SU-DHL-6 (cell line): ENCODE measurements around the gene STARD10.

Source experiments
- H2AFZ ChIP-seq: fragments of 200-600 bp; sonication (generic); 2 replicates; pipeline ENCODE4 v1.6.1; 2014; ENCODE audit warnings: low read depth, mild to moderate bottlenecking, moderate library complexity, mixed read lengths, antibody characterized with exemption, low read length; ENCODE audit not compliant: severe bottlenecking
- H3F3A ChIP-seq: fragments of 200-600 bp; shearing (Covaris generic); 2 replicates; pipeline ENCODE4 v1.6.0; 2016; ENCODE audit warnings: antibody characterized with exemption, mild to moderate bottlenecking; ENCODE audit not compliant: insufficient read depth
- H3K27ac ChIP-seq: fragments of 200-600 bp; sonication (generic); 2 replicates; pipeline ENCODE4 v1.5.1; 2016; ENCODE audit warnings: low read depth, mild to moderate bottlenecking, low read length, moderate library complexity, mixed read lengths
- H3K27me3 ChIP-seq: fragments of 200-600 bp; sonication (generic), shearing (Covaris generic); 2 replicates; pipeline ENCODE4 v1.6.0; 2014; ENCODE audit warnings: mild to moderate bottlenecking, low read length
- H3K36me3 ChIP-seq: fragments of 200-600 bp; sonication (generic); 2 replicates; pipeline ENCODE4 v1.6.1; 2014; ENCODE audit warnings: mild to moderate bottlenecking, low read length, mixed read lengths
- H3K4me2 ChIP-seq: fragments of 300-600, 200-600 bp; shearing (Covaris generic), sonication (generic); 2 replicates; pipeline ENCODE4 v1.6.0; 2014; ENCODE audit warnings: low read length, low read depth, mild to moderate bottlenecking; ENCODE audit not compliant: poor library complexity, severe bottlenecking
- H3K4me3 ChIP-seq: fragments of 200-600 bp; sonication (generic); 2 replicates; pipeline ENCODE4 v1.5.1; 2014; ENCODE audit warnings: antibody characterized with exemption, low read length, mild to moderate bottlenecking, mixed read lengths; ENCODE audit not compliant: insufficient read depth, poor library complexity, severe bottlenecking
- H3K79me2 ChIP-seq: fragments of 200-600 bp; sonication (generic); 2 replicates; pipeline ENCODE4 v1.6.1; 2014; ENCODE audit warnings: mild to moderate bottlenecking, low read length, moderate library complexity; ENCODE audit not compliant: insufficient read depth
- H3K9ac ChIP-seq: fragments of 200-600 bp; sonication (generic); 2 replicates; pipeline ENCODE4 v1.7.0; 2014; ENCODE audit warnings: mild to moderate bottlenecking, low read length
- H3K9me2 ChIP-seq: fragments of 200-600 bp; sonication (generic); replicated peaks from 2 replicates; pipeline ENCODE4 v1.6.1; 2014; ENCODE audit warnings: low read length; ENCODE audit not compliant: insufficient read depth
- H3K9me3 ChIP-seq: fragments of 200-600 bp; sonication (generic); 2 replicates; pipeline ENCODE4 v1.6.1; 2014; ENCODE audit warnings: low read length, mixed read lengths; ENCODE audit not compliant: insufficient read depth
- H4K20me1 ChIP-seq: fragments of 200-600 bp; sonication (generic); 2 replicates; pipeline ENCODE4 v1.6.1; 2014; ENCODE audit warnings: low read depth, mild to moderate bottlenecking, antibody characterized with exemption, low read length, moderate library complexity, mixed read lengths
- CTCF ChIP-seq: fragments of 200-600 bp; sonication (generic); IDR thresholded peaks from one replicate; pipeline ENCODE4 v1.5.1; 2017; ENCODE audit warnings: antibody characterized with exemption, mild to moderate bottlenecking, low read length, moderate library complexity; ENCODE audit not compliant: insufficient read depth, poor library complexity, severe bottlenecking
- EZH2phosphoT487 ChIP-seq: fragments of 200-600 bp; sonication (generic), shearing (Covaris generic); conservative IDR thresholded peaks from 2 replicates; pipeline ENCODE4 v1.6.1; 2018; ENCODE audit warnings: mild to moderate bottlenecking, antibody characterized with exemption, low read length, moderate library complexity, mixed read lengths

STARD10 gene

GRCh38 chr11:72821920-72822799 lies 28.3 kb upstream of the STARD10 start:
- no peaks in the 10 kb centered on the region for H3K9me2 ChIP-seq
- H3K9ac ChIP-seq = peak overlapping the region; percentile 65
- no peaks in the 10 kb centered on the region for H3K79me2 ChIP-seq
- H2AFZ ChIP-seq = peak overlapping the region; percentile 69
- H3K36me3 ChIP-seq = no peaks in the 10 kb centered on the region
- H3K9me3 ChIP-seq = no peaks in the 10 kb centered on the region
- H3K4me2 ChIP-seq = peak overlapping the region; percentile 75
- H3F3A ChIP-seq = peaks cover 34% of the 10 kb centered on the region
- H3K27ac ChIP-seq = peak overlapping the region; percentile 86
- no peaks in the 10 kb centered on the region for H3K27me3 ChIP-seq
- H3K4me3 ChIP-seq = peak overlapping the region; percentile 48
- TF ChIP-seq CTCF = no peak
- TF ChIP-seq EZH2phosphoT487 = no peak
- no peaks in the 10 kb centered on the region for H4K20me1 ChIP-seq

DNA sequence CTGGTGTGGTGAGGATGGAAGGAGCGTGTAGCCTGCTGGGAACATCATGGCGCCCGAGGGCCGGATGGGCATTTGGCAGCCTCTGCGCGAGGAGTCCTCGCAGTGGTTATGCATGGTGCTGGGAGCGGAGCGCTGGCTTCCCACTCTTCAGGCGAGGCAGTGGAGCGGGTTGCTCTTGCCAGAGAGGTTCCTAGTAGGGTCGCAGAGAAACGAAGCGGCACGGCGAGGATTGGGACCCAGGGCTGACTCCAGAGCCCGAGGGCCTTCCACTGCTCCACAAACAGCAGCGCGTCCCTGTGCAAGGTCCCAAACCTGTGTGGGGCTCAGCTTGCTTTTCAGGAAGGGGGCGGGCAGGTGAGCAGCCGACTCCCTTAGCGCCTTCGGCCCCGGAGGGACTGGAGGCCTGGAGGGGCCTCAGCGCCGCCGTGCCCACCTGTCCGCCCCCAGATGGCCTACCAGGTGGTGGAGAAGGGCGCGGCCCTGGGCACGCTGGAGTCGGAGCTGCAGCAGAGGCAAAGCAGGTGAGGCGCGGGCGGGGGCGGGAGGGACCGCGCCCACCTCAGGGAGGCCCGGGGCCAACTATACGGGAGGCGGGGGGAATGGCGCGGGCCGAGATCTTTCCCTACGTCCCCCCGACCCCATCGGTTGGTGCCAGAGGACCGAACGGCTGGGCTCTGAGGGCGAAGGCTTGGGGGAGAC lies 27.5 kb upstream of the STARD10 start:
- Histone ChIP-seq H3K9me3 (no peaks in the 10 kb centered on the region), H3K4me2 (peak overlapping the region; percentile 71), H2AFZ (peak overlapping the region; percentile 69), H4K20me1 (no peaks in the 10 kb centered on the region), H3K79me2 (no peaks in the 10 kb centered on the region), H3K9ac (peak overlapping the region; percentile 65), H3K4me3 (peak overlapping the region; percentile 48), H3K27me3 (no peaks in the 10 kb centered on the region), H3K36me3 (no peaks in the 10 kb centered on the region), H3F3A (peaks cover 33% of the 10 kb centered on the region), H3K27ac (peak overlapping the region; percentile 66), H3K9me2 (no peaks in the 10 kb centered on the region)
- TF ChIP-seq EZH2phosphoT487 (no peak), CTCF (no peak)

GRCh38 chr11:72820439-72821139 lies 26.7 kb upstream of the STARD10 start:
- H3F3A ChIP-seq = peaks cover 27% of the 10 kb centered on the region
- H3K4me2 ChIP-seq = no peak overlapping the region
- H2AFZ ChIP-seq = no peak overlapping the region

More at GRCh38 chr11:72820439-72821139, 26.7 kb upstream of the STARD10 start:
- Histone ChIP-seq H3K79me2 (no peaks in the 10 kb centered on the region), H4K20me1 (no peaks in the 10 kb centered on the region), H3K4me3 (no peak overlapping the region), H3K9ac (no peak overlapping the region), H3K36me3 (no peaks in the 10 kb centered on the region), H3K9me3 (no peaks in the 10 kb centered on the region), H3K9me2 (no peaks in the 10 kb centered on the region), H3K27me3 (no peaks in the 10 kb centered on the region), H3K27ac (no peak overlapping the region)
- TF ChIP-seq EZH2phosphoT487 (no peak), CTCF (no peak)
